Measurements from ENCODE around the gene ATP6V0E1. TPM values are rescaled to one million over a fixed set of nuclear protein-coding genes. Genes with fewer than 3 reads are reported as not detected.

ATP6V0E1 gene
- total and polyA plus RNA-seq, 2 of the 8 experiments (the other 6 are each of a cell fraction or from before 2014, with no cell fraction given) = 108 to 134 TPM

DNA sequence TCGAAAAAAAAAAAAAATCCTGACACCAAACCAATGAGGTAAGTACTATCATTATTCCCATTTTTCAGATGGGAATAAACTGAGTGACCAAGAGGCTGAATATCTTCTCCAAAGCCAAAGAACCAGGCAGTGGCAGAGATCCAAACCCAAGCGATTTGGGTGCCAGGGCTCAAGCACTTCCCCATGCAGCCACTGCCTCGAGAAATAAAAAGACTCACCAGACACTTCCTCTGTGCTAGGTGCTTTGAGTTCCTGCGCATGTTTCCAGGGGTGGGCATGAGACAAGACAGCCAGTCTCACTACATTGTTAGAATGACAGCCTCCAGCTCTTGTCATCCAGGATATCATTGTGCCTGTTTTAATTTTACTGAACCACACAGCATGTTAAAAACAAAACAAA lies 26.6 kb upstream of the ATP6V0E1 start:
- H3K4ac ChIP-seq (replicated peaks; ENCODE audit: insufficient read length, low read depth, low read length) = no peak overlapping the region
- 71% methylated on average over 4 of the region's 4 CpGs; no CpG with 5 or more reads in 1 of the 2 experiments for WGBS, 2 experiments (ENCODE audit: extremely low coverage in 1 of 2, insufficient coverage in 1 of 2, insufficient read length in 1 of 2, insufficient replicate concordance in 2 of 2, low coverage in 1 of 2, low lambda C conversion rate in 2 of 2, missing lambda C conversion rate in 1 of 2)
- H2AK5ac ChIP-seq (ENCODE audit: low read depth, low read length) = no peak overlapping the region
- H3K27ac ChIP-seq (ENCODE audit: low read depth, low read length) = no peak overlapping the region
- ChIA-PET CTCF (ENCODE audit: partially characterized antibody) (no interaction called here), POLR2A (ENCODE audit: partially characterized antibody) (interaction anchor here (0.6 kb wide), 1 partner anchor 14 kb away, joined by 3 read pairs; no protein-coding TSS in a partner anchor)
- H4K20me1 ChIP-seq (replicated peaks in 1 of 2; ENCODE audit: control insufficient read depth in 1 of 2, insufficient read depth in 2 of 2, low read length in 2 of 2) = no peaks in the 10 kb centered on the region
- H3K27me3 ChIP-seq (replicated peaks in 1 of 4; ENCODE audit: control insufficient read depth in 3 of 4, extremely low read depth in 1 of 4, insufficient read depth in 3 of 4, low read length in 3 of 4) = peaks cover 0 to 9% (median 3%) of the 10 kb centered on the region in 4 experiments; a peak in 3 of 7 replicates
- no peak for FAIRE-seq
- no peak overlapping the region for H3K4me3 ChIP-seq (ENCODE audit: extremely low read depth in 1 of 4, insufficient read depth in 2 of 4, low read depth in 3 of 4, low read length in 4 of 4)
- H3K4me2 ChIP-seq (ENCODE audit: insufficient read depth in 1 of 2, low read depth in 2 of 2, low read length in 2 of 2) = no peak overlapping the region
- H2BK20ac ChIP-seq (ENCODE audit: low read length) = no peak overlapping the region
- H3K9ac ChIP-seq (replicated peaks in 1 of 4; ENCODE audit: extremely low read depth in 1 of 4, low read depth in 3 of 4, low read length in 3 of 4) = no peak overlapping the region
- no peak overlapping the region for H4K8ac ChIP-seq (ENCODE audit: extremely low read depth, insufficient read depth, low read length)
- no peak overlapping the region for H4K5ac ChIP-seq (ENCODE audit: insufficient read length, low read depth, low read length)
- no peak overlapping the region for H2AFZ ChIP-seq (ENCODE audit: low read length)
- H3K36me3 ChIP-seq (ENCODE audit: control insufficient read depth in 2 of 4, insufficient read depth in 4 of 4, low read length in 3 of 4) = peaks cover 0 to 4% (median 0%) of the 10 kb centered on the region in 4 experiments; a peak in 1 of 8 replicates
- H3K9me3 ChIP-seq (ENCODE audit: insufficient read depth in 2 of 2, low read depth in 1 of 2, low read length in 1 of 2) = no peaks in the 10 kb centered on the region
- no peak overlapping the region for H2BK5ac ChIP-seq (ENCODE audit: low read depth, low read length)
- H4K91ac ChIP-seq (replicated peaks; ENCODE audit: insufficient read length, low read length) = no peak overlapping the region
- no peak overlapping the region for H3K56ac ChIP-seq (replicated peaks; ENCODE audit: insufficient read length, low read depth, low read length)
- no peak overlapping the region for H3K14ac ChIP-seq (ENCODE audit: insufficient read length)
- peaks cover 11% of the 10 kb centered on the region; the same call in 1 of the 2 replicates for H3K23me2 ChIP-seq (ENCODE audit: low read depth, low read length)
- no peak for DNase-seq (ENCODE audit: low read depth in 1 of 2, low spot score in 2 of 2)
- peaks cover 0 to 7% (median 0%) of the 10 kb centered on the region in 4 experiments; a peak in 4 of 7 replicates for H3K4me1 ChIP-seq (replicated peaks in 1 of 4; ENCODE audit: control insufficient read depth in 3 of 4, insufficient read depth in 4 of 4, low read length in 3 of 4)
- H3K79me1 ChIP-seq (ENCODE audit: low read depth, low read length) = no peaks in the 10 kb centered on the region; the same call in 1 of the 2 replicates
- no peak overlapping the region for H3K23ac ChIP-seq (ENCODE audit: insufficient read length)
- no peak overlapping the region for H2BK12ac ChIP-seq (ENCODE audit: low read depth, low read length)
- H3K18ac ChIP-seq (ENCODE audit: extremely low read depth, low read length) = no peak overlapping the region
- H2BK15ac ChIP-seq (ENCODE audit: low read length) = no peak overlapping the region
- peaks cover 0 to 8% of the 10 kb centered on the region in 2 experiments; a peak in 2 of 4 replicates for H3K79me2 ChIP-seq (ENCODE audit: control insufficient read depth in 1 of 2, insufficient read depth in 2 of 2, low read length in 2 of 2)
- no peak overlapping the region for H2BK120ac ChIP-seq (replicated peaks; ENCODE audit: low read depth, low read length)
- TF ChIP-seq KDM1A (IDR thresholded peaks at IDR 0.05; ENCODE audit: borderline replicate concordance, low read length) (no peak), SP4 (IDR thresholded peaks at IDR 0.05; ENCODE audit: low read length) (no peak), CBX8 (IDR thresholded peaks at IDR 0.05; ENCODE audit: borderline replicate concordance, low read depth, low read length) (no peak), CTBP2 (IDR thresholded peaks at IDR 0.05; ENCODE audit: borderline replicate concordance, insufficient read depth, insufficient read length, low read length) (no peak), GABPA (IDR thresholded peaks at IDR 0.05; ENCODE audit: borderline replicate concordance, insufficient read depth, low read length) (no peak), TEAD4 (IDR thresholded peaks at IDR 0.05; ENCODE audit: low read depth, low read length) (no peak), RXRA (IDR thresholded peaks at IDR 0.05; ENCODE audit: insufficient read depth, low read depth, low read length) (no peak), ZNF274 (IDR thresholded peaks at IDR 0.05; ENCODE audit: borderline replicate concordance, extremely low read depth, low read length) (no peak), NANOG (IDR thresholded peaks at IDR 0.05; ENCODE audit: insufficient read depth, low read depth, low read length, poor library complexity, severe bottlenecking) (no peak), SAP30 (IDR thresholded peaks at IDR 0.05; ENCODE audit: insufficient read depth, insufficient replicate concordance, low read length) (no peak)
- TF ChIP-seq, protein P1, sequence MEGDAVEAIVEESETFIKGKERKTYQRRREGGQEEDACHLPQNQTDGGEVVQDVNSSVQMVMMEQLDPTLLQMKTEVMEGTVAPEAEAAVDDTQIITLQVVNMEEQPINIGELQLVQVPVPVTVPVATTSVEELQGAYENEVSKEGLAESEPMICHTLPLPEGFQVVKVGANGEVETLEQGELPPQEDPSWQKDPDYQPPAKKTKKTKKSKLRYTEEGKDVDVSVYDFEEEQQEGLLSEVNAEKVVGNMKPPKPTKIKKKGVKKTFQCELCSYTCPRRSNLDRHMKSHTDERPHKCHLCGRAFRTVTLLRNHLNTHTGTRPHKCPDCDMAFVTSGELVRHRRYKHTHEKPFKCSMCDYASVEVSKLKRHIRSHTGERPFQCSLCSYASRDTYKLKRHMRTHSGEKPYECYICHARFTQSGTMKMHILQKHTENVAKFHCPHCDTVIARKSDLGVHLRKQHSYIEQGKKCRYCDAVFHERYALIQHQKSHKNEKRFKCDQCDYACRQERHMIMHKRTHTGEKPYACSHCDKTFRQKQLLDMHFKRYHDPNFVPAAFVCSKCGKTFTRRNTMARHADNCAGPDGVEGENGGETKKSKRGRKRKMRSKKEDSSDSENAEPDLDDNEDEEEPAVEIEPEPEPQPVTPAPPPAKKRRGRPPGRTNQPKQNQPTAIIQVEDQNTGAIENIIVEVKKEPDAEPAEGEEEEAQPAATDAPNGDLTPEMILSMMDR (IDR thresholded peaks at IDR 0.05; ENCODE audit: control extremely low read depth in 1 of 3, insufficient read depth in 1 of 3, low read depth in 1 of 3, low read length in 3 of 3) = no peak
